HepG2 (cell line): Measurements from ENCODE around the gene DGKD. TPM values are rescaled to one million over a fixed set of nuclear protein-coding genes. Genes with fewer than 3 reads are reported as not detected.

Source experiments
- CENPT ChIP-seq: sonication (generic); formaldehyde crosslinking; IDR thresholded peaks from 2 replicates; pipeline ENCODE4 v1.8.0; 2022; ENCODE audit warnings: low read depth, mild to moderate bottlenecking, moderate library complexity, missing genetic modification reagents
- CREM ChIP-seq, 2 experiments: sonication (generic) in 1 of 2; formaldehyde crosslinking in 1 of 2; IDR thresholded peaks; 2 replicates each; pipeline versions ENCODE4 v1.4.0 to v1.6.1; 2016 to 2020; ENCODE audit warnings: antibody characterized with exemption in 1 of 2, mild to moderate bottlenecking in 1 of 2, missing genetic modification reagents in 1 of 2
- ELK4 ChIP-seq: sonication (generic); formaldehyde crosslinking; IDR thresholded peaks from 2 replicates; pipeline ENCODE4 v1.9.0; 2021; ENCODE audit warnings: missing genetic modification reagents, borderline replicate concordance
- KAT7 ChIP-seq: IDR thresholded peaks from 2 replicates; pipeline ENCODE4 v1.6.1; 2018; ENCODE audit warnings: borderline replicate concordance, missing compliant biosample characterization
- KDM4B ChIP-seq: sonication (generic); formaldehyde crosslinking; IDR thresholded peaks from 2 replicates; pipeline ENCODE4 v1.4.0; 2020; ENCODE audit warnings: missing genetic modification reagents
- MAZ ChIP-seq, 2 experiments: sonication (generic) in 1 of 2; formaldehyde crosslinking in 1 of 2; IDR thresholded peaks; 2 replicates each; pipeline versions ENCODE4 v1.5.0 to v1.6.1; 2012 to 2020; ENCODE audit warnings: low read depth in 2 of 2, mild to moderate bottlenecking in 2 of 2, borderline replicate concordance in 1 of 2, improper control_type of control experiment in 1 of 2, low read length in 1 of 2, missing genetic modification reagents in 1 of 2, moderate library complexity in 1 of 2
- RBAK ChIP-seq: sonication (generic); formaldehyde crosslinking; IDR thresholded peaks from 2 replicates; pipeline ENCODE4 v1.5.1; 2020; ENCODE audit warnings: mild to moderate bottlenecking, missing genetic modification reagents
- RFXAP ChIP-seq: sonication (generic); formaldehyde crosslinking; IDR thresholded peaks from 2 replicates; pipeline ENCODE4 v1.4.0; 2020; ENCODE audit warnings: missing genetic modification reagents, borderline replicate concordance
- SRF ChIP-seq: IDR thresholded peaks from 2 replicates; pipeline ENCODE4 v1.6.1; 2011; ENCODE audit warnings: mild to moderate bottlenecking, low read depth, low read length, moderate library complexity
- TBX3 ChIP-seq: fragments of 450-650 bp; IDR thresholded peaks from 2 replicates; pipeline ENCODE4 v1.6.1; 2017; ENCODE audit warnings: antibody characterized with exemption, mild to moderate bottlenecking, inconsistent platforms, borderline replicate concordance
- polyA plus RNA-seq, 8 experiments: library from polyadenylated mRNA; depleted of rRNA in 3 of 8; stranded (reverse) in 7 of 8; unstranded in 1 of 8; fragments of >200 nt; fragmentation: Illumina TruSeq in 4 of 8; extraction: Trizol in 4 of 8; gene quantifications; 2 replicates each; pipeline versions ENCODE4 v1.2.1 to v1.2.3, GENCODE V29; 2011 to 2016; ENCODE audit warnings: low read depth in 4 of 8, missing spikeins in 1 of 8, mixed read lengths in 1 of 8; ENCODE audit not compliant: insufficient read depth in 1 of 8
- total RNA-seq, 5 experiments: library from RNA; depleted of rRNA; stranded (reverse); fragments of >200 nt; fragmentation: Illumina TruSeq; extraction: Trizol; gene quantifications; 2 replicates each; pipeline ENCODE4 v1.2.3, GENCODE V29; 2016; ENCODE audit warnings: low read depth in 1 of 5
- TF ChIP-seq, protein P1 (sequence below): sonication (generic); formaldehyde crosslinking; IDR thresholded peaks from 2 replicates; pipeline ENCODE4 v1.5.1; 2020; ENCODE audit warnings: missing genetic modification reagents, mild to moderate bottlenecking, borderline replicate concordance
- TF ChIP-seq, protein P2 (sequence below): sonication (generic); formaldehyde crosslinking; IDR thresholded peaks from 2 replicates; pipeline ENCODE4 v1.8.0; 2022; ENCODE audit warnings: mild to moderate bottlenecking, missing genetic modification reagents; ENCODE audit not compliant: insufficient replicate concordance
- TF ChIP-seq, protein P3 (sequence below): sonication (generic); formaldehyde crosslinking; IDR thresholded peaks from 2 replicates; pipeline ENCODE4 v1.4.0; 2020; ENCODE audit warnings: missing genetic modification reagents
- TF ChIP-seq, protein P4 (sequence below): sonication (generic); formaldehyde crosslinking; IDR thresholded peaks from 2 replicates; pipeline ENCODE4 v1.4.0; 2020; ENCODE audit warnings: missing genetic modification reagents
- TF ChIP-seq, protein P5 (sequence below): sonication (generic); formaldehyde crosslinking; IDR thresholded peaks from 2 replicates; pipeline ENCODE4 v1.4.0; 2020; ENCODE audit warnings: missing genetic modification reagents

Gene DGKD
- total and polyA plus RNA-seq, 2 of the 13 experiments (the other 11 are each of a cell fraction or from before 2014, with no cell fraction given), result 24.5 to 33.2 TPM

GRCh38 chr2:233387667-233388528, 33.6 kb downstream of the DGKD start (continued):
- TF ChIP-seq MAZ (IDR thresholded peaks at IDR 0.05; ENCODE audit: borderline replicate concordance, low read depth, low read length) (no peak), MAZ (CRISPR knock-in tag; IDR thresholded peaks at IDR 0.05; ENCODE audit: low read depth) (peak; percentile 68), ELK4 (CRISPR knock-in tag) (no peak), TBX3 (peak; percentile 78; the same call in 1 of the 2 replicates), RFXAP (peak; percentile 66; the same call in 1 of the 2 replicates), CREM (IDR thresholded peaks at IDR 0.05) (peak; percentile 64; the same call in 1 of the 2 replicates), CREM (CRISPR knock-in tag; IDR thresholded peaks at IDR 0.05) (no peak), RBAK (no peak), KAT7 (CRISPR knock-in tag) (0 out of 2 replicates have a peak, but pooled peaks have one; percentile 21), CENPT (no peak), KDM4B (CRISPR knock-in tag) (no peak), SRF (no peak)
- TF ChIP-seq, protein P1, sequence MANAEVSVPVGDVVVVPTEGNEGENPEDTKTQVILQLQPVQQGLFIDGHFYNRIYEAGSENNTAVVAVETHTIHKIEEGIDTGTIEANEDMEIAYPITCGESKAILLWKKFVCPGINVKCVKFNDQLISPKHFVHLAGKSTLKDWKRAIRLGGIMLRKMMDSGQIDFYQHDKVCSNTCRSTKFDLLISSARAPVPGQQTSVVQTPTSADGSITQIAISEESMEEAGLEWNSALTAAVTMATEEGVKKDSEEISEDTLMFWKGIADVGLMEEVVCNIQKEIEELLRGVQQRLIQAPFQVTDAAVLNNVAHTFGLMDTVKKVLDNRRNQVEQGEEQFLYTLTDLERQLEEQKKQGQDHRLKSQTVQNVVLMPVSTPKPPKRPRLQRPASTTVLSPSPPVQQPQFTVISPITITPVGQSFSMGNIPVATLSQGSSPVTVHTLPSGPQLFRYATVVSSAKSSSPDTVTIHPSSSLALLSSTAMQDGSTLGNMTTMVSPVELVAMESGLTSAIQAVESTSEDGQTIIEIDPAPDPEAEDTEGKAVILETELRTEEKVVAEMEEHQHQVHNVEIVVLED, result peak; percentile 64
- TF ChIP-seq, protein P2, sequence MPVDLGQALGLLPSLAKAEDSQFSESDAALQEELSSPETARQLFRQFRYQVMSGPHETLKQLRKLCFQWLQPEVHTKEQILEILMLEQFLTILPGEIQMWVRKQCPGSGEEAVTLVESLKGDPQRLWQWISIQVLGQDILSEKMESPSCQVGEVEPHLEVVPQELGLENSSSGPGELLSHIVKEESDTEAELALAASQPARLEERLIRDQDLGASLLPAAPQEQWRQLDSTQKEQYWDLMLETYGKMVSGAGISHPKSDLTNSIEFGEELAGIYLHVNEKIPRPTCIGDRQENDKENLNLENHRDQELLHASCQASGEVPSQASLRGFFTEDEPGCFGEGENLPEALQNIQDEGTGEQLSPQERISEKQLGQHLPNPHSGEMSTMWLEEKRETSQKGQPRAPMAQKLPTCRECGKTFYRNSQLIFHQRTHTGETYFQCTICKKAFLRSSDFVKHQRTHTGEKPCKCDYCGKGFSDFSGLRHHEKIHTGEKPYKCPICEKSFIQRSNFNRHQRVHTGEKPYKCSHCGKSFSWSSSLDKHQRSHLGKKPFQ (CRISPR knock-in tag), result no peak
- TF ChIP-seq, protein P3, sequence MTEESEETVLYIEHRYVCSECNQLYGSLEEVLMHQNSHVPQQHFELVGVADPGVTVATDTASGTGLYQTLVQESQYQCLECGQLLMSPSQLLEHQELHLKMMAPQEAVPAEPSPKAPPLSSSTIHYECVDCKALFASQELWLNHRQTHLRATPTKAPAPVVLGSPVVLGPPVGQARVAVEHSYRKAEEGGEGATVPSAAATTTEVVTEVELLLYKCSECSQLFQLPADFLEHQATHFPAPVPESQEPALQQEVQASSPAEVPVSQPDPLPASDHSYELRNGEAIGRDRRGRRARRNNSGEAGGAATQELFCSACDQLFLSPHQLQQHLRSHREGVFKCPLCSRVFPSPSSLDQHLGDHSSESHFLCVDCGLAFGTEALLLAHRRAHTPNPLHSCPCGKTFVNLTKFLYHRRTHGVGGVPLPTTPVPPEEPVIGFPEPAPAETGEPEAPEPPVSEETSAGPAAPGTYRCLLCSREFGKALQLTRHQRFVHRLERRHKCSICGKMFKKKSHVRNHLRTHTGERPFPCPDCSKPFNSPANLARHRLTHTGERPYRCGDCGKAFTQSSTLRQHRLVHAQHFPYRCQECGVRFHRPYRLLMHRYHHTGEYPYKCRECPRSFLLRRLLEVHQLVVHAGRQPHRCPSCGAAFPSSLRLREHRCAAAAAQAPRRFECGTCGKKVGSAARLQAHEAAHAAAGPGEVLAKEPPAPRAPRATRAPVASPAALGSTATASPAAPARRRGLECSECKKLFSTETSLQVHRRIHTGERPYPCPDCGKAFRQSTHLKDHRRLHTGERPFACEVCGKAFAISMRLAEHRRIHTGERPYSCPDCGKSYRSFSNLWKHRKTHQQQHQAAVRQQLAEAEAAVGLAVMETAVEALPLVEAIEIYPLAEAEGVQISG (CRISPR knock-in tag), result peak; percentile 56; the same call in 1 of the 2 replicates
- TF ChIP-seq, protein P4, sequence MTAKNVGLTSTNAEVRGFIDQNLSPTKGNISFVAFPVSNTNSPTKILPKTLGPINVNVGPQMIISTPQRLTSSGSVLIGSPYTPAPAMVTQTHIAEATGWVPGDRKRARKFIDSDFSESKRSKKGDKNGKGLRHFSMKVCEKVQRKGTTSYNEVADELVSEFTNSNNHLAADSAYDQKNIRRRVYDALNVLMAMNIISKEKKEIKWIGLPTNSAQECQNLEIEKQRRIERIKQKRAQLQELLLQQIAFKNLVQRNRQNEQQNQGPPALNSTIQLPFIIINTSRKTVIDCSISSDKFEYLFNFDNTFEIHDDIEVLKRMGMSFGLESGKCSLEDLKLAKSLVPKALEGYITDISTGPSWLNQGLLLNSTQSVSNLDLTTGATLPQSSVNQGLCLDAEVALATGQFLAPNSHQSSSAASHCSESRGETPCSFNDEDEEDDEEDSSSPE (CRISPR knock-in tag), result peak; percentile 28; the same call in 1 of the 2 replicates
- TF ChIP-seq, protein P5, sequence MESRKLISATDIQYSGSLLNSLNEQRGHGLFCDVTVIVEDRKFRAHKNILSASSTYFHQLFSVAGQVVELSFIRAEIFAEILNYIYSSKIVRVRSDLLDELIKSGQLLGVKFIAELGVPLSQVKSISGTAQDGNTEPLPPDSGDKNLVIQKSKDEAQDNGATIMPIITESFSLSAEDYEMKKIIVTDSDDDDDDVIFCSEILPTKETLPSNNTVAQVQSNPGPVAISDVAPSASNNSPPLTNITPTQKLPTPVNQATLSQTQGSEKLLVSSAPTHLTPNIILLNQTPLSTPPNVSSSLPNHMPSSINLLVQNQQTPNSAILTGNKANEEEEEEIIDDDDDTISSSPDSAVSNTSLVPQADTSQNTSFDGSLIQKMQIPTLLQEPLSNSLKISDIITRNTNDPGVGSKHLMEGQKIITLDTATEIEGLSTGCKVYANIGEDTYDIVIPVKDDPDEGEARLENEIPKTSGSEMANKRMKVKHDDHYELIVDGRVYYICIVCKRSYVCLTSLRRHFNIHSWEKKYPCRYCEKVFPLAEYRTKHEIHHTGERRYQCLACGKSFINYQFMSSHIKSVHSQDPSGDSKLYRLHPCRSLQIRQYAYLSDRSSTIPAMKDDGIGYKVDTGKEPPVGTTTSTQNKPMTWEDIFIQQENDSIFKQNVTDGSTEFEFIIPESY (CRISPR knock-in tag), result no peak; the same call in 1 of the 2 replicates
